Upper lobe of right lung (tissue), 1 donor: ENCODE measurements around the gene PTPRK. TPM values are rescaled to one million over a fixed set of nuclear protein-coding genes. Genes with fewer than 3 reads are reported as not detected.

ENCODE experiments used
- ATAC-seq: fragments of 200-7000 bp; cut with Tn5 transposase; one replicate; pipeline ENCODE4 v1.9.1; 2020; ENCODE audit warnings: mild to moderate bottlenecking, moderate library complexity
- DNase-seq: peaks from one replicate; pipeline ENCODE4 v3.0.0-alpha.2; 2020
- H3K27ac ChIP-seq: fragments of 200-600 bp; one replicate; pipeline ENCODE4 v1.8.0; 2022
- H3K27me3 ChIP-seq: fragments of 200-600 bp; one replicate; pipeline ENCODE4 v1.8.0; 2022; ENCODE audit warnings: mild to moderate bottlenecking
- H3K36me3 ChIP-seq: fragments of 200-600 bp; one replicate; pipeline ENCODE4 v1.8.0; 2022
- H3K4me1 ChIP-seq: fragments of 200-600 bp; one replicate; pipeline ENCODE4 v1.8.0; 2022
- H3K4me3 ChIP-seq: fragments of 200-600 bp; one replicate; pipeline ENCODE4 v1.8.0; 2022; ENCODE audit warnings: mild to moderate bottlenecking
- H3K9me3 ChIP-seq: fragments of 200-600 bp; one replicate; pipeline ENCODE4 v1.8.0; 2022
- CTCF ChIP-seq: fragments of 200-600 bp; IDR thresholded peaks from one replicate; pipeline ENCODE4 v1.8.0; 2022; ENCODE audit warnings: antibody characterized with exemption
- intact Hi-C: fragments of 100-400 bp; cut with DNase I; formaldehyde crosslinking; loops from one replicate; pipeline ENCODE4 v1.11.0; 2022
- total RNA-seq: library from RNA; stranded (reverse); fragmentation: NEBNext Ultra II Directional; extraction: Animal tissue kit (Norgen Biotek cat#: 25700); gene quantifications from one replicate; pipeline ENCODE4 v1.2.1, GENCODE V29; 2021
- donor health status: DM: no; HTN: yes; CAD: no; lungs with severe emphysema.

Gene PTPRK
- total RNA-seq, 1 donor from 2014 or later: 64.6 TPM

DNA sequence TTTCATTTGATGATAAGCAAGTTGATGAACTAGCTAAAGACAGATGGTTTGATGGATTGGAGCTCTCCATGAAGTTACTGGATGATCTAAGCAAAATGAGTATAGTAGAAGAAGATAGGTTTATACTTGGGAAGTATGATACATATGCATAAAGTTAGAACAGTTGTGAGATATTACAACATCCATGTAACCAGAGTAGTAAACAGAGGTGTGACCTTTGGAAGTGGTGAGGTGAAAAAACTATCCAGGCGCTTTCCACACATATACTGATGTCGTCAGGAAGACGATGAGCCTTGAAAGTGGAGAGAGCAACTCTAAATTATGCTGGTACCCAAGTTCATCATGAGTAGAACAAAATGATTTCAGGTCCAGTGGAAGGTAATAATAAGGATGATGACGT lies 271.0 kb downstream of the PTPRK start:
- no peak for TF ChIP-seq CTCF
- H3K36me3 ChIP-seq: no peaks in the 10 kb centered on the region
- H3K9me3 ChIP-seq: no peaks in the 10 kb centered on the region
- DNase-seq (no peak), ATAC-seq (no peak)
- no peak overlapping the region for H3K27ac ChIP-seq
- H3K4me1 ChIP-seq: no peaks in the 10 kb centered on the region
- intact Hi-C loops: no loop called here
- H3K4me3 ChIP-seq: no peak overlapping the region
- no peaks in the 10 kb centered on the region for H3K27me3 ChIP-seq

- ATAC-seq: peak; percentile 41
- H3K27ac ChIP-seq: no peak overlapping the region
- no peak for DNase-seq
Measured at GRCh38 chr6:128246472-128247260, 273.7 kb downstream of the PTPRK start.

GRCh38 chr6:128244751-128245405 lies 275.5 kb downstream of the PTPRK start:
- ATAC-seq: no peak
- H3K4me1 ChIP-seq: no peaks in the 10 kb centered on the region
- H3K9me3 ChIP-seq: no peaks in the 10 kb centered on the region
- no peaks in the 10 kb centered on the region for H3K36me3 ChIP-seq
- no peak overlapping the region for H3K4me3 ChIP-seq
- intact Hi-C loops: no loop called here
- no peak overlapping the region for H3K27ac ChIP-seq
- no peak for DNase-seq
- TF ChIP-seq CTCF: no peak
- no peaks in the 10 kb centered on the region for H3K27me3 ChIP-seq

More at GRCh38 chr6:128246472-128247260, 273.7 kb downstream of the PTPRK start:
- no peak for TF ChIP-seq CTCF
- intact Hi-C loops: no loop called here
- Histone ChIP-seq H3K36me3 (no peaks in the 10 kb centered on the region), H3K4me1 (no peaks in the 10 kb centered on the region), H3K4me3 (no peak overlapping the region), H3K27me3 (no peaks in the 10 kb centered on the region), H3K9me3 (no peaks in the 10 kb centered on the region)

GRCh38 chr6:128242765-128243403 lies 277.5 kb downstream of the PTPRK start:
- H3K4me1 ChIP-seq: no peaks in the 10 kb centered on the region
- no peaks in the 10 kb centered on the region for H3K9me3 ChIP-seq
- no peak for ATAC-seq
- intact Hi-C loops: no loop called here
- TF ChIP-seq CTCF: no peak
- DNase-seq: no peak
- no peak overlapping the region for H3K4me3 ChIP-seq
- H3K27me3 ChIP-seq: no peaks in the 10 kb centered on the region
- no peaks in the 10 kb centered on the region for H3K36me3 ChIP-seq
- no peak overlapping the region for H3K27ac ChIP-seq

- H3K4me3 ChIP-seq: no peak overlapping the region
- TF ChIP-seq CTCF: no peak
- no peaks in the 10 kb centered on the region for H3K4me1 ChIP-seq
- intact Hi-C loops: no loop called here
- no peak overlapping the region for H3K27ac ChIP-seq
- DNase-seq (no peak), ATAC-seq (no peak)
- no peaks in the 10 kb centered on the region for H3K36me3 ChIP-seq
- no peaks in the 10 kb centered on the region for H3K9me3 ChIP-seq
- H3K27me3 ChIP-seq: no peaks in the 10 kb centered on the region
Measured at GRCh38 chr6:128241216-128241615, 279.2 kb downstream of the PTPRK start.
